Astrocyte (in vitro differentiated cells and primary cell): ENCODE results near the gene CFI.

Experiments used
- EZH2 ChIP-seq: IDR thresholded peaks from 2 replicates; pipeline ENCODE4 v1.6.1; 2012; ENCODE audit warnings: mild to moderate bottlenecking, low read length, inconsistent platforms; ENCODE audit not compliant: insufficient read depth
- TF ChIP-seq, protein P1 (sequence below): IDR thresholded peaks from 2 replicates; pipeline ENCODE4 v1.5.1; 2011; ENCODE audit warnings: low read depth, mild to moderate bottlenecking, inconsistent platforms, low read length, moderate library complexity; ENCODE audit not compliant: insufficient read depth

DNA sequence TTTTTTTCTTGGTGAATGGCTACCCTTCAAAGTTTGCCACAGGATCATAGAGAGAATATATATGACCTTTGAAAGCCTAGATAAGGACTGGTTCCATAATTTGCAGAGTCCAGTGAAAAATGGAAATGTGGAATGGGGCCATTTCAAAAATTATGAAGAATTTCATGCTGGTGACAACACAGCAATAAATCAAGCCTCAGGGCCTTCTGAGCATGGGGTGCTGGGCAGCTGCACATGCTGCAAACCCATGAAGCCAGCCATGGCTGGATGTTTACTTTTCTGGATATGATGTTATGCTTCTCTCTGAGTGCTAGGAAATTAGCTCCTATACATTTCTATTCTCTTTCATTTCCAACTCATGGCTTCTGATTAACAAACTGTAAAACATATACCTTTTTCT lies 56.0 kb downstream of the CFI start:
- TF ChIP-seq, protein P1, sequence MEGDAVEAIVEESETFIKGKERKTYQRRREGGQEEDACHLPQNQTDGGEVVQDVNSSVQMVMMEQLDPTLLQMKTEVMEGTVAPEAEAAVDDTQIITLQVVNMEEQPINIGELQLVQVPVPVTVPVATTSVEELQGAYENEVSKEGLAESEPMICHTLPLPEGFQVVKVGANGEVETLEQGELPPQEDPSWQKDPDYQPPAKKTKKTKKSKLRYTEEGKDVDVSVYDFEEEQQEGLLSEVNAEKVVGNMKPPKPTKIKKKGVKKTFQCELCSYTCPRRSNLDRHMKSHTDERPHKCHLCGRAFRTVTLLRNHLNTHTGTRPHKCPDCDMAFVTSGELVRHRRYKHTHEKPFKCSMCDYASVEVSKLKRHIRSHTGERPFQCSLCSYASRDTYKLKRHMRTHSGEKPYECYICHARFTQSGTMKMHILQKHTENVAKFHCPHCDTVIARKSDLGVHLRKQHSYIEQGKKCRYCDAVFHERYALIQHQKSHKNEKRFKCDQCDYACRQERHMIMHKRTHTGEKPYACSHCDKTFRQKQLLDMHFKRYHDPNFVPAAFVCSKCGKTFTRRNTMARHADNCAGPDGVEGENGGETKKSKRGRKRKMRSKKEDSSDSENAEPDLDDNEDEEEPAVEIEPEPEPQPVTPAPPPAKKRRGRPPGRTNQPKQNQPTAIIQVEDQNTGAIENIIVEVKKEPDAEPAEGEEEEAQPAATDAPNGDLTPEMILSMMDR, result no peak
- TF ChIP-seq EZH2, result no peak
